GF-D8 (cell line): ENCODE results near the gene ERG.

Experiments used
- DNase-seq: peaks from one replicate; lab custom pipeline; 2025; lab: John Stamatoyannopoulos, UW

ERG gene

GRCh38 chr21:38434913-38435533 is 63.3 kb downstream of the ERG start:
- DNase-seq: no peak

GRCh38 chr21:38433471-38433870 is 64.8 kb downstream of the ERG start:
- DNase-seq: no peak

DNA sequence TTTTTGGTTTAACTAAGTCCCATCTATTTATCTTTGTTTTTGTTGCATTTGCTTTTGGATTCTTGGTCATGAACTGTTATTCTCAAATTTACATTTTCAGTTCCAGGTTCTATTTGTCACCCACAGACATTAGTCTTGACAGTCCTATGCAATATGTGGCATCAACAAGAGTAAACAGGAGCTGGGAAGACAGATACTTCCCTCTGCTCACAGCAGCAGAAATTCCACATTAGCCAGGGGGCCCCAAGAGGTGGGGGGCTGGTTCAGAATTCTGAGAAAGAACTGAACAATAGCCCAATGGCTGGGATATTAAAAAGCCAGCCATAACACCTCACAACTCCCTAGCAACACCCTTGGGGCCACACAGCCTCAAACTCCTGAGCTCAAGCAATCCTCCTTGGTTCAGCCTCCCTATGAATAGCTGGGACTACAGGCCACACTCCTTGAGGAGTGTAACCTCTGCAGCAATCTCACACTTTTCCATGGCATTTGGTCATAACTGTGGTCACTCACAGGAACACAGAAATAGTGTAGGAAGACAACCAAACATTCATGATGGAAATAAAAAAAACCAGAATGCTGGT is 67.8 kb downstream of the ERG start:
- DNase-seq: no peak

DNA sequence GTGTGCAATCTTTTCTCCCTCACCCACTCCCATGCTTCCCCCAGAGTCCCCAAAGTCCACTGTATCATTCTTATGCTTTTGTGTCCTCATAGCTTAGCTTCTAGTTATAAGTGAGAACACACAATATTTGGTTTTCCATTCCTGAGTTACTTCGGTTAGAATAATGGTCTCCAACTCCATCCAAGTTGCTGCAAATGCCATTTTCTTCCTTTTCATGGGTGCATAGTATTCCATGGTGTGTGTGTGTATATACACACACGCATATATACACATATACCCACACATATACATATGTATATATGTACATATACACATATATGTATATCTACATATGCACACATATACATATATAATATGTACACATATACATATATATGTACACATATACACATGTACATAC is 69.3 kb downstream of the ERG start:
- DNase-seq: no peak

DNA sequence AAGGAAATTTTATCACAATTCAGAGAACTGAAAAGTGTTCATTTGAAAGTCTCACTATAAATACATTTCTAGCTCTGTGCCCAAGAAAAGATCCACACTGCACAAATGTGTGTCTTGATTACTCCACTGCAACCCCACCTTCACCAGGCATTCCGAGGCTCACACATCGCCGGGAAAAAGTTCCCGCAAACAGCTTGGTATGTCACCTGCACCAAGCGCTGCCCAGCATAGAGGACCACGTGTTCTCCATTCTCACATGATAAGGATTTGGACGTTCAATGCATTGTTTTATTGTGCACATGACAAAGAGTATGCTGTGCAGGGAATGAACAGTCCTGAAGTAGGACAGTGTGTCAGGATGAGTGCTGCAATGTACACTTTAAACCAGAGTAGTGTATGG is 70.1 kb downstream of the ERG start:
- no peak for DNase-seq

DNA sequence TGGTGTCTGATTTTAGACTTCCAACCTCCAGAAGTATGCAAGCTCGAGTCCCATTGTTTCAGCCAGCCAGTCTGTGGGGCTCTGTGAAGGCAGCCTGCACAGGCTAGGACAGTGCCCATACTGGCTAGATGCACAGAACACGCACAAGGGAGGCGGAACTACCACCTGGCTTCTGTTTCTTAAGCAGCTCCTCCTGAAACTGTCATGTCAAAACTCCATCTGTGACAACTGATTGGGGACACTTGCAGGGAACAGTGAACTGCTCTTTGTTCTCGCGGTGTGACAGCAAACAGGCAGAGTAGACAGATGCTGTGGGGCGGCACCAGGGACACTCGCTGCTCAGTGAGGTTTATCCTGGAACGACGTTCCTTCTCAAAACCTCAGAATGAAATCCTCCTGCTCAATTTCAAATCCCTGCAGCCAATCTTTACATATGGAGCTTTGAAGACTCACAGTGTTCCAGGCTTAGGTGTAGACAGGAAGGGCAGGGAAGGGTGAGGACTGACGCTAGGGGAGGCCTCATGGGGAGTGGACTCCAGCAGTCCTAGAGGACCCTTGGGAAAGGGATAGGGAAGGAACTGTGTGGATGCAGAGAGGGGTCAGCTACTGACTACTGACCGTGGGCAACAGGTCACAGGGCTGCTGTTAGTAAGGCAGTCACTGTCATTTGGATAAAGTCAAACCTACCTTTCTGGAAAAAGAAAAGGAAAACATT is 73.8 kb downstream of the ERG start:
- DNase-seq: no peak

DNA sequence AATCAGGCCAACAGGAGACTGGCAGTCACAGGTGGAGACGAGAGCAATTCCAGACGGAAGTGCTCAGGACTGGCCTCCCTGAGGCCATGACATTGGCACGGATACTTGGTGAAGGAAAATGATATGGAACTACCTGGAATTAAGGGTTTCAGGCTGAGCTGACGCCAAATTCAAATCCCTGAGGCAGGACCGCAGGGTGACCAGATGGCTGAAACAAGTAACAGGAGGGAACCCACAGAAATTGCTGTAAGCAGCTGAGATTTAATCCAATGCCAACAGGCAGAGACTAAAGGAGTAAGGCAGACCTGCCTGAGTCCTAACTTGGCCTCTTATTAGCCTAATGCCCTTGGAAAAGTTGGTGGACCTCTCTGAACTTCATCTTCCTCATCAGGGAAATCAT is 76.2 kb downstream of the ERG start:
- DNase-seq: no peak

DNA sequence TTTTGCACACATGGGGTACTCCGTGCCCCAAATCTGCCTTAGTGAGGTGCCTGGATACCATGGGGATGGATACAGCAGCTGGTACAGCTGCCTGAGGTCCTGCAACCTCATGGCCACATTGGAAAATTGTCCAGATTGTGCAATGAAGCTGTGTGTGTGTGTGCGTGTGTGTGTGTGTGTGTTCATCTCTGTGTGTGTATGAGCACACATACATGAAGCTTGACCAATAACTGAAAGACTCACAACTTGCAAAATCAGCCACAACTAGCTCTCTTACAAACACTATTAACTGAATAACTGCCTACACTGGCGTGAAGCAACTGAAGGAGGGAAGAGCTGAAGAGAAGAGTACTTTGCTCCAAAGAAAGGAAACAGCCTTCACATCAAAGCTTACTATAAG is 78.1 kb downstream of the ERG start:
- no peak for DNase-seq

- DNase-seq: no peak
Observed at GRCh38 chr21:38417726-38418125, 80.6 kb downstream of the ERG start.

- no peak for DNase-seq
Observed at GRCh38 chr21:38416791-38417190, 81.5 kb downstream of the ERG start.

GRCh38 chr21:38413958-38414548 is 84.2 kb downstream of the ERG start:
- DNase-seq: no peak

- no peak for DNase-seq
Observed at GRCh38 chr21:38410466-38410865, 87.8 kb downstream of the ERG start.

- no peak for DNase-seq
Observed at GRCh38 chr21:38409907-38410306, 88.4 kb downstream of the ERG start.

DNA sequence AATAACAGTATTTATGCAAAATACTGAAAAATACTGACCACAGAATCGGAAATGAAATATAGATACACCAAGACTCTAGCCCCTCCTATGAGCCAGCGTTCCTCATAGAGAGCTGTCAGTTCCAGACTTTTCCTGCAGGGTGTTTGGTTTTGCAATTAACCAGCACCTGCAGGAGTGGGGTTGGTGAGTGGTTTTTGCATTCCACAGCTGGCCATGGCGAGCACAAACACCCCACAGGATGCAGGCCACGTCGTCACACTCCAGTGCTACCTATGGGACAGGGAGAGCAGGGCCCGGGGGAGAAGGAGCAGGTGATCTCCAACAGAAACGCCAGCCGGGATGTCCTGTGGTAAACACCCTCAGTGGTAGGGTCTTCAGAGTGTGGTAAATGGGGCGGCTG is 94.1 kb downstream of the ERG start:
- DNase-seq: no peak

DNA sequence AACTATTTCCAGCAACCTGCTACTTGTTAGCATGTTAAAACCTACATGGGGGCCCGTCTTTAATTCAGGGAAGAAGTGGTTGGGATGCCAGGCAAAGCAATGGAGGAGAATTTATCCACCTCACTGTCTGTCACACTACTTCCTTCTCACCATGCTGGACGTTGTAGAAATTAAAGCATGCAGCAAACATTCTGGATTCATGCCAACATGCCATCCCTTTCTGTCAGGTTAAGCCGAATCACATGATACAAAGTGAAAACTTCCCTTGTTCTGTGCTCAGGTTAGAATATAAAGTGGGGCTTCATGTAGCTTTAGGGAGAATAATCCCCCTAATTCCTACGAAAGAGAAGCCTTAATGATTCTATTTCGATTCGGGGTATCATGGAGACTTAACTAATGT is 95.5 kb downstream of the ERG start:
- DNase-seq: no peak

- DNase-seq: no peak
Observed at GRCh38 chr21:38402291-38402690, 96.0 kb downstream of the ERG start.

- no peak for DNase-seq
Observed at GRCh38 chr21:38401191-38401926, 96.9 kb downstream of the ERG start.

DNA sequence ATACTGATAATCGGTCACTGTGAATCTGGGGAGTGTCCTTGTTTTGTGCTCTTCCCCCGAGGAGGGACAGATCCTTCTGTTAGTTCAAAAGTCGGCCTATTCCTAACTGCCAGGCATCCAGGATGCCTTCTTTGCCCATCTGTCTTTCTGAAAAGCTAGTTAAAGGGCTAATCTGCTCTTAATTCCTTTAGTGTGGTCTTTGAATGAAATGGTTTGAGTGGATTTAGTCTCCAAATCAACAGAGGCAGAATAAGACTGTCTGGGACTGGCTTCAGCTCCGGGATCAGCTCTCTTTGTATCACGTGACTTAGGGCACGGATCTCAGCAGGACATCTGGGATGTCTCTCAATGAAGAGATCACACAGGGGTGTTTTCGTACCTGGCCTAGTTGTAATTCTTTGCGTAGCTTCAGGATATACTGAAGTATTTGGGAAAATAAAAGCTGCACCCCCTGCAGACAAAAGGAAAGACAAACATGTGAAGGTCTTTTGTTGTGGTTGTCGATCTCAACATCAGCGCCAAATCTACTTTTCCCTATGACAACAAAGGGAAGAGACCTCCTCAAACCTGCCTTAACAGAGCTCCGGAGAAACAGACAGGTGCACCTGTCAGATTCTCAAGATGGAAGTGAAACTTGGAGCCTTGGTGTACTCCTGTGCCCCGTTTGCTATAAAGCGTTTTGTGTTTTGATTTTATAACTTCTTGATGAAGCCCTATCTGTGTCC is 97.9 kb downstream of the ERG start:
- no peak for DNase-seq

DNA sequence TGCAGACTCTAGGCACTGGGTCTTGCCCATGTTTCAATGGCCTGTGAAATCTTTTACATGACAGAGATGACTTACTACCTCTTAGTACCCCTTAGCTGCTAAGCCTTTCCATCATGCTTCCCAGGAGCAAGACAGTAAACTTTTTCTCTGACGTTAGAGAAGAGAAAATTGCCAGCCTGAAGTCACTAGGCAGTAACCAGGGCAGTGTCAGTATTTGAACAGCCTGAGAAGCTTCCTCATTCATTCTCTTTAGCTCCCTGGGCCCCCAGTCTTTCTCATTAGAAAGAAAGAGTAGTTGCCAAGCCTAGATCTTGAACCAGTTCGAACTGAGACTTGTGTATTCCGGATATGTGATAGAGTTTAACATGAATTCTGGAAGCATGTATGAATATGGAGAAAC is 99.2 kb downstream of the ERG start:
- DNase-seq: no peak

- DNase-seq: no peak
Observed at GRCh38 chr21:38396325-38396724, 102.0 kb downstream of the ERG start.

GRCh38 chr21:38395581-38395980 is 102.7 kb downstream of the ERG start:
- DNase-seq: no peak

- DNase-seq: no peak
Observed at GRCh38 chr21:38392661-38393060, 105.6 kb downstream of the ERG start.
